NCI-H526 treated with DMSO at 0.1 percent for 48 hours (cell line): Measurements from ENCODE around the gene RNF215.
A peak's percentile ranks its signal among the peaks of the same experiment; 100 is the strongest.
"Not testable (repeated sequence)": the region's sequence is repeated elsewhere in the genome, so short reads cannot be mapped to it uniquely, and the experiment has no call there.

Experiments used
- DNase-seq: peaks from one replicate; lab custom pipeline; 2025; lab: John Stamatoyannopoulos, UW

RNF215 gene

DNA sequence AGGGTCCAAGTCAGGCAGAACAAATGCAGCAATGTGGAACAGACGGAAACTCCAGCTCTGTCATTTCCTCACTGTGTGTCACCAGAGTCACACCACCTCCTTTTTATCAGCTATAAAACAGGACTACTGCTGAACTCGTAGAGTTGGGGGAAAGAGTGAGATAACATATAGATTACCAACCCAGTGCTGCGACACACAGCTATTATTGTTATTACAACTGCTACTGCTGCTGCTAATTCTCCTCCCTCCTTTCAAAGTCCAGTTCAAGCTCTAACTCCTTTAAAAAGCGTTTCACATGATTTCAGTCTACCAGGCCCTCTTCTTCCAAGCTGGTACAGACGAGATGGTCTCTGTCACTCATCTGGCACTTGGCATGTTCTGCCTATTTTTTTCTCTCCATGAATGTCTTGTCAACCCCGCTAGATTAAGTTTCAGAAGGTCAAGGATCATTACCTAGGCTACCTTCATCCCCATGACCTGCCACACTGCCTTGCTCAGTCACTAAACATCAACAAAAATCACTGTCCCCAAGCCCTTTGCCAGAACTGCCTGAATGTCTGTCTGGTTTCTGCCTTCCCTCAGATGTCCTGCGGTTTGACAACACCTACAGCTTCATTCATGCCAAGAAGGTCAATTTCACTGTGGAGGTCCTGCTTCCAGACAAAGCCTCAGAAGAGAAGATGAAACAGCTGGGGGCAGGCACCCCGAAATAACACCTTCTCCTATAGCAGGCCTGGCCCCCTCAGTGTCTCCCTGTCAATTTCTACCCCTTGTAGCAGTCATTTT lies 34.7 kb upstream of the RNF215 start:
- DNase-seq = no peak

DNA sequence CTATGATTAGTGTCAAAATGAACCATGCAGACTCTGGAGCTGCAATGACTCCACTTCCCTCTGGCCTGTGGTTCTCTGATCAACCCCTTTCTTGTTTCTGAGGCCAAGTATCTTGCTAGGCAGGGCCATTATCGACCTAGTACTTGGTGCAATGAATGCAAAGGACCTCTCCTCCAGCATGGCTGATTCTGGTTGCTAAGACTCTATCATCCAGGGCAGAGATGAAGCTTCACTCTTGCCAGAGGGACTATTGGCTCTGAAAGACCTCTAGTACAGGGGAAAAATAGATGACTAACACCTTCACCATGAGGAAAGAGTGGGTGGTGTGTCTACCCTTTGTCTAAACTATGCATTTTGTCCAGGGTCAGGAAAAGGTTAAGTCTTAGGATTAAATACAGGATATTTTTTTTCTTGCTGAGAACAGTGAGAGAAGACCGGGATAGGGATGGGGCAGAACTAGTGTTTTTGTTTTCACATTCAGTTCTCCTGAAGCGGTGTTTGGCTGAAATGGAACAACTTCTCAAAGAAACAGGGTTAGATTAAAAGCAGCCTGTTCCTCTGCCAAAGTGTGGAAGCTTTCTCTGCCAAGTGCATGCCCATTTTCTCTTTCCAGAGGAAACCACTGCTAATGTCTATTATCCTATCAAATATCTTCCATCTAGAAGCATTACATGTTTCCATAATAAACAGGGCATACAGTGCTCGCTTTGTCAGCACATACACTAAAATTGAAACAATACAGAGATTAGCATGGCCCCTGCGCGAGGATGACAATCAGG lies 33.3 kb upstream of the RNF215 start:
- DNase-seq = no peak

GRCh38 chr22:30416837-30417236 lies 29.6 kb upstream of the RNF215 start:
- no peak for DNase-seq

DNA sequence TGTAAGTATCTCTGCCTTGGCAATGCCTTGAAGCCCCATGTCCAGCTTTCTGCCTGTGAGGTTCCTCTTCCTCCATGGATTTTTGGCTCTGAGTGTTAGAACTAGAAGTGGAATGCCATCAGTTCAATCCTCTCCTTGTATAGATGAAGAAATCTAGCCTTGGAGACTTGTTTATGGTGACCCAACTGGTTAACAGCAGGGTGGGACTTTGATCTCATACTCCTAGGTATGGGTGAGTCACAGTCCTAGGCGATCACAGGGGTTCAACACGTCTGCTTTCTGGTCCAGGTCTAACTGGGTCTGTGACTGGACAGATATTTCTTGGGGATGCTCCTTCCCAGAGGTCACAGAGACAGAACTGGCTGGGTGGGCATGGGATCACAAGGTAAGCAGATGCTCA lies 29.2 kb upstream of the RNF215 start:
- no peak for DNase-seq

GRCh38 chr22:30414525-30415047 lies 27.4 kb upstream of the RNF215 start:
- DNase-seq = no peak

GRCh38 chr22:30413745-30414524 lies 26.7 kb upstream of the RNF215 start:
- no peak for DNase-seq

GRCh38 chr22:30413001-30413400 lies 25.8 kb upstream of the RNF215 start:
- DNase-seq = no peak

- DNase-seq = no peak
These were observed 24.6 kb upstream of the RNF215 start for GRCh38 chr22:30411780-30412179.

GRCh38 chr22:30408388-30409102 lies 21.3 kb upstream of the RNF215 start:
- DNase-seq = no peak

DNA sequence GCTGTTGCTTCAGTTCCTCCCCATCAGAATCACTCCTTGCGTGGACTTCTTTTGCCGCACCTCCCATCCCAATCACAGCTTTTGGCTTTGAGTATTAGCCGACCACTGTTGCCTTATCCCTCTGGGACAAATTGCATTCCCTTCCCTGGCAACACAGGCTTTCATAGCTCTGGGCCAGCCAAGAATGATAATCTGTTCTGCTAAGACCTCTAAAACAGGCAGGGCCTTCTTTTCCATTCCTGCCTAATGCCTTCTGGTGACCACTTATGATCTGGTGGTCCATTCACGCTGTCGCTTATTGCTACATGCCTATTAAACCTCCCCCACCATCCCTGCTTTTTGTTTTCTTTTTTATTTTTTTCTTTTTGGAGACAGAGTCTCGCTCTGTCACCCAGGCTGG lies 19.2 kb upstream of the RNF215 start:
- DNase-seq = no peak

DNA sequence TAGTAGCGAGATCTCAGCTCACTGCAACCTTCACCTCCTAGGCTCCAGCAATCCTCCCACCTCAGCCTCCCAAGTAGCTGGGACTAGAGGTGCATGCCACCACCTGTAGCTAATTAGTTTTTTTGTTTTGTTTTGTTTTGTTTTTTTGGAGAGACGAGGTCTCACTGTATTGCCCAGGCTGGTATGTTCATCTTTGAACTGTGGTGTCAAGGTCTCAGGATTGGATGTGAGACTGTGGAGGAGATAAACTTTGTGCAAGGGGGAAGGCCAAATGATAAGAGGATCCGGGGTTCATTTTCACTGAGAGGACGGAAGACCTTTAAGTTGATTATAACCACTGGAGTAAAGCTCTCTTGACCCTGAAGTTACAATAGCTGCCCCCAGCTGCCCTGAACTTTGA lies 18.5 kb upstream of the RNF215 start:
- no peak for DNase-seq

- peak; percentile 22 for DNase-seq
These were observed 17.1 kb upstream of the RNF215 start for GRCh38 chr22:30404307-30404706.

- DNase-seq = not testable (repeated sequence)
These were observed 15.5 kb upstream of the RNF215 start for GRCh38 chr22:30402766-30403104.

DNA sequence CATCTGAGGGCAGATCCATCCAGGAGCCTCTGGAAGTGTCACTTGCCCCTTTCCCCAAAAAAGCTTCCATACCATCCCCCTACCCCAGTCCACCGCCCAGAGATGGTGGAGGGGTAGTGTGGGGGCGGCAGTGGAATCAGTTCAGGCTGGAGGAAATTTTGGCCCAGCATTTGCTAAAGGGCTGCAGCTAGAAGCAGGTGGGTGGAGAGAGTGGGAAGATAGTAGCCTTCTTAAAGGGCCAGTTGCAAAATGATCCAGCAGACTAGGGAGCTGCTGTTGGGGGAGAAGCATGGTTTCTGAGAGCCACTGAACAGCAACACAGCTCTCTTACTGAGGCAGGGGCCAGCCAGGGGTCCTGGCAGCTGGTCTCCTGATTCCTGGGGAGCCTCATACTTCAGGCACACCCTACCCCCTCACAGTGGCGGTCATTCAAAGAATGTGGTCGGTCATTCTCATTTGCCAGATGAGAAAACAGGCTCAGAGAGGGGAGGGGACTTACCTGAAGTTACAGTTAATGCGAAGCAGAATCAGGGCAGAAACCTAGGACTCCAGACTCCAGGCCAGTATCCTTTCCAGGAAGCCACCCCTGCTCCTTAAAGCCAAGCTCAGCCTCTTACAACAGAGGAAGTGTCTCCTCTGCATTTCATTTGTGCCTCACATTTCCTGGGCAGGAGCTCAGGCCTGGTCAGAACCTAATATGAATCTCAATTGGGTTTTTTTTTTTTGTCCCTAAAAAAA lies 15.0 kb upstream of the RNF215 start:
- DNase-seq = no peak

- not testable (repeated sequence) for DNase-seq
These were observed 13.8 kb upstream of the RNF215 start for GRCh38 chr22:30401024-30401423.

GRCh38 chr22:30400159-30400558 lies 12.9 kb upstream of the RNF215 start:
- DNase-seq = no peak

- DNase-seq = no peak
These were observed 12.5 kb upstream of the RNF215 start for GRCh38 chr22:30399718-30400117.

DNA sequence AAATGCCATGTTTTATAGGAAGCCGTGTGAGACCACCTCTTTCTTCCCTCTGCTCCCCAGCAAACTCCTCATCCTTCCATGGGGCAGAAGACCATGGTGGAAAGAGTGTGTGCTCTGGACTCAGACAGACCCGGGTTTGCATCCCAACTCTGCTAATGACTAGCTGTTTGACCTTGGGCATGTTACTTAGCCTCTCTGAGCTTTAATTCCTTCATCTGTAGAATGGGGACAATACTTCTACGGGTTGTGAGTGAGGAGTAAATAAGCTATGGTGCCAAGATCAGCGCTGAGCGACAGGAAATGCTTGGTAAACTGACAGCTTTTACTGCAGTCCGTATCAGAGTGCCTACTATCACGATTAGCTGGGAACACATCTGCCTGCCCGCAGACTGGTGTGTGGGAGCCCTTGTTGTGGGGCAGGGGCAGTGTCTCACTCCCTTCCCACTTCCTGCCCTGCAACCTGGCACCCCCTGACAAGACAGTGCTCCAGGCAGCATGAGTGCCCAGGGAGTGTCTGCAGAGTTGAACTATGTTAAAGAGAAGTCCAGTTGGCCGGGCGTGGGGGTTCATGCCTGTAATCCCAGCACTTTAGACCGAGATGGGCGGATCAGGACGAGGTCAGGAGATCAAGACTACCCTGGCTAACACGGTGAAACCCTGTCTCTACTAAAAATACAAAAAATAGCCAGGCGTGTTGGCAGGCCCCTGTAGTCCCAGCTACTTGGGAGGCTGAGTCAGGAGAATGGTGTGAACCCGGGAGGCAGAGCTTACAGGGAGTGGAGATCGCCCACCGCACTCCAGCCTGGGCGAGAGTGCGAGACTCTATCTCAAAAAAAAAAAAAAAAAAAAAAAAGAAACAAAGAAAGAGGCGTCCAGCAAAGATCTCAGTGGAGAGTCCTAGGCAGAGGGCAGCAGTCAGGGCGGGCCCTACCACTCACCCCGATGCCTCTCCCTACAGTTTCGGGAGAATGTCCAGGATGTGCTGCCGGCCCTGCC lies 11.8 kb upstream of the RNF215 start:
- DNase-seq = no peak

DNA sequence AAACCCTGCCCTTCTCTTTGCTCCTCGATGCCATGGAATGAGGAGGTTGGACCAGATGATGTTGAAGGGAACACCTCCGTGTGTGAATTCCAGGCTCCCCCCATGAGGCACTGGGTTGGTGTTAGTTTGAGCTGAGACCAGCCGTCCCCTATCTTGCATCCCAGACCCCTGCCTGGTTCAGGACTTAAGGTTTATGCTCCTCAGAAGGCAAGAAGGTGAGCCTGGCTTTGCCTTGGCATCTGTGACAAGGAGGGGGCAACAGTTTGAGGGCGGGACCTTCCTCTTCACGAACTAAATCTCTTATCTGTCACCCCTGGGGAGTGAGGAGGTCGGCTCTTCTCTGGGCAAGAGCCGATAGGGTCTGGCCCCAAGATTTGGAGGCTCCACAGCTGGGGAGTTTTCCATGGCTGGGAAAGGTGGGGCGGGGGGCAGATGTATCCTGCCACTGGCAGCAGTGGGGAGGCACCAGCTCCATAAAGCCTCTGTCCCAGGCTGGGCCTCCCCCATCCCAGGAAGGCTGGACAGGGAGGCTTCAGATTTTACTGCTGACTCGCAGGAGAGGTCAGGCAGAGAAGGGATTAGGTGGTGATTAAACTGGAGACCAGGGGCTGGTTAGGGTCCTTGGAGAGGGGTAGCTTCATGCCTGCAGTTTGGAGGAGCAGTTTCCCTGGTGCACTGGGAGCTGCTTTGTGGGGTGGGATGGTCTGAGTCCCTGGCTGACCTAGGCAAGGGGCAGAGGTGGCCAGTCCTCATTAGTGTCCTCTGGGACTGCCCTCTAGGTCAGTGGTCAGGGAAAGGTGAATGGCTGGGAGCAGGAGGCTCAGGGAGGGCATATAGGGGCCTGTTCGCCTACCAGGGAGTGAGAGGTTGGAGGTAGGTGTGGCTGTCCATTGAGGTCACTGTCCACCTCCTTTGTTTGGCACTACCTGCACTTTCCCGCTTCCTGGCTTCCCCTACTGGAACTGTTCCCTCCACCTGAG lies 10.7 kb upstream of the RNF215 start:
- DNase-seq = no peak
